ENCODE data around the gene GABBR2.

GABBR2 gene

DNA sequence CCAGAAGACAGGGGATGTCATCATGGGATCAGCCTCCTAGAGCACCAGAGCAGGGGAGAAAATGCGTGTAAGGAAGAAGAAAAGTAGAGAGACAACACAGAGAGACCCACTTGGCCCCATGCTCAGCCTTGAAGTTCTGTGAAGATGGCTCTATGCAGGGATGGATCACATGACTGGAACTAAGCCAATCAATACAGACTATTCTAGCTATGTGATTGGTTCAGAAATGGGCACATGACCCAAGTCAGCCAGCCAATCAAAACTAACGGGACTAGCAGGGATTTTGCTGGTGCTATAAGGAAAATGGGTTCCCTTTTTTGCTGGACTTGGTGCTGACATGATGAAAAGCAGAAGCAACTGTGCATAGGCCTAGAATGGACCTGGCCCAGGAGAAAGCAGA lies 280.3 kb downstream of the GABBR2 start:
- no peak for DNase-seq

DNA sequence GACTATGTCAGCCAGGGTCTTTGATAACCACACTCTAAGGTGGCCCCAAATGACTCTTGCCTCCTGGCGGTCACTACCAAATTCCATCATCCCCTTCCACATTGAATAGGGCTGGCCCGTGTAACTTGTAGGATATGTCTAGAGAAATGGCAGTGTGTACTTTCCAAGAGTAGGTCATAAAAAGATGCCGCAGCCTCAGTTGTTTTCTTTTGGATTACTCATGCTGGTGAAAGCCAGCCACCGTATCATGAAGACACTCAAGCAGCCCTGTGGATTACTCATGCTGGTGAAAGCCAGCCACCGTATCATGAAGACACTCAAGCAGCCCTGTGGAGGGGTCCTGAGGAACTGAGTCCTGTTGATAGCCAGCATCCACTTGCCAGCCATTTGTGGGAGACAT lies 281.2 kb downstream of the GABBR2 start:
- DNase-seq, result no peak

DNA sequence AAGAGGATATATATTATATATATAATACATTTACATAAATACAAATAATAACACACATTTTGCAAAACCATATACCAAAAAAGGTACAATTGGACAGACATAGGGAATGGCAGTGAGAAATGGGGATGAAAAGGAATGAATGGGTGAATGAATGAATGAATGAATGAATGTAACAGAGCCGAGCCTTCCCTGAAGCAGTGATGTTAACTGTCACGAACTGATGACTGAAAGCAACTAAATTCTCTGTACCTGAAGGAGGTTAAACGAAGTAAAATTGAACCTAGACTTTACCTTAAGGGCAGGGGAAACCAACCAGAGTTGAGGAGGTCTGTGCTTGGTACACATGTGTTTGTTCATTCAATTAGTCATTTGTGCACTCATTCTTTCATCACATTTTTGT lies 283.7 kb downstream of the GABBR2 start:
- DNase-seq, result no peak

DNA sequence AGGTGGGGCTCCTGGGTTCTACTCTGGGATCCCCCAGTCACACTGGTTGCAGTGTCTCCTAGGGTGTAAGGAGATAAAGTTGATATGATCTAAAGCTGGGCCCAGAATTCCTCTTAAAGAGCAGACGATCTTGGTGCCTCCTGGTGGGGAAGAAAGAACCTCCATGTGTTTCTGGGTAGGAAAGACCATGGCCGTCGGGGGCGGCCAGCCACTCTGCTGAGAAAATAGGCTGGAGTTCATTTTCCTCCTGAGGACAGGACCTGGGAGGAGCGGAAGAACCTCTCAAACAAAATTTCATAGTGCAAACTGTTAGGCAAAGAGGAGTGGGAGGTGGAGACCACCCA lies 289.5 kb downstream of the GABBR2 start:
- DNase-seq, result no peak

DNA sequence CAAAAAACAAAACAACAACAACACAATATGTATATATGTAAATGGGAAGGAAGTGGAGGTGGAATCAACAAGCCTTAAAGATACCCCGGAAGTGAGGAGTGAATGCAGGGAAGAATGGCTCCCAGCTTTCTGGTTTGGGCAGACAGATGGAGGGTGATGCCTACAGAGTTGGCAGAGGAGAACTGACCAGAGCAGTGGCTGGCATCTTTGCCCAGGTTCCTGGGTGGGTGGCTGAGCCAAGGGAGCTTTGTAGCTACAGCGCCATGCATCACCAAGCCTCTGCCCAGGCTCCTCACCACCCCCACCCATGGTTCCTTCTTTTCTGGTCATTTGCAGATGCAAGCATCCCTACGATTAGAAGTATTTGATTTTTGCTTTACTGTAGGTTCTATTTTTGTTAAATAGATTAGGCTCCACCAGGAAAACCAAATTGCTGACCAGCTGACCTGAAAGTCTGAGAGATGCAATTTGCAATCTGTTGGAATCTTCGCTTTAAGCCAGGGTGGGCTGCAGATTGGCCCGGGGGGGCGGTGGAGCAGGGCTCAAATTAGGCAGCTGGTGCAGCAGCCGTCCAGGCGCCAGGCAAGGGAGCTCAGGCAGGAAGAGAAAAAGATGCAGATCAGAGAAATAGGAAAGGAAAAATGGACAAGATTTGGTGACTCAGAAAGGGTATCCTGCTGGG lies 290.0 kb downstream of the GABBR2 start:
- DNase-seq, result no peak

DNA sequence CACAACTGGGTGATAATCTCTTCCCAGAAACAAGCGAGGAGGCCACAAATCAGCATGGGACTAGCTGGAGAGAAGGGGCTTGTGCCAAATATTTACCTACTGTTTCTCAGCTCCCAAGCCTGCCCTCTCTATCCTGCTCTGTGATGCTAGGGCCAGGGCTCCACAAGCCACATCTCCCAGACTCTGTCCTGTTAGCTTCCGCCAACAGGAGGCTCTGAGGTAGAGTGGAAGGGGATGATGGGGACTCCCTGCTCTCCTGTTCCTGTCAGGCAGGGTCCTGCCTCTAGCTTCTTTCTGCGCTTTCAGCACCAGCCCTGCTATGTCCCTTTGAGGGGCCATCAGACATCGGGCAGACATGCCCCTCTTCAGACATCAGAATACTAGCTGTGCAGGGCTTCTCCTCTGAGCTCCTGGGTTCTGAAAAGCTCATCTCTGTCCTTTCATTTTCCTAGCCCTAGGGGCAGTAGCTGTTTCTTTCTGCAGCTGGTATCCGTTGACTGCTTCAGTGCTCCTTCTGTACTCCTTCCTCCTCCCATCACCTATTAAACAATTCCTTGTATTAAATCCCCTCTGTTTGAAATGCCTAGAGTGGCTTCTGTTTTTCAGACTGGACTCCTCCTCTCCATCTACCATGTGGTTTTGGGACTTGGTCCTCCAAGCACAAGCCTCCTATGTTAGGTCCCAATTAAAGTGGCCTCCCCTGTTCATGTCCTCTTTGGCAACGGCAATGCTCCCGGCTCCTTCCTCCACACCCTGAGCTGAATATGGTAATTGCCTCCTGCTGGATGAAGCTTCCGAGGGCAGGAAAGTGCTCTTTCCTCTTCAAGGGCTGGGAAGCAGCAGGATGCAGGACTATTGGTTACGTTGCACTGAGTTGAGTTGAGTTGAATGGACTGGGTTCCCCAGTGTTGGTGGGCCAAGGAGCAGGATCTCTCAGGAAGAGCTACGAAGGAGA lies 292.2 kb downstream of the GABBR2 start:
- DNase-seq, result no peak

DNA sequence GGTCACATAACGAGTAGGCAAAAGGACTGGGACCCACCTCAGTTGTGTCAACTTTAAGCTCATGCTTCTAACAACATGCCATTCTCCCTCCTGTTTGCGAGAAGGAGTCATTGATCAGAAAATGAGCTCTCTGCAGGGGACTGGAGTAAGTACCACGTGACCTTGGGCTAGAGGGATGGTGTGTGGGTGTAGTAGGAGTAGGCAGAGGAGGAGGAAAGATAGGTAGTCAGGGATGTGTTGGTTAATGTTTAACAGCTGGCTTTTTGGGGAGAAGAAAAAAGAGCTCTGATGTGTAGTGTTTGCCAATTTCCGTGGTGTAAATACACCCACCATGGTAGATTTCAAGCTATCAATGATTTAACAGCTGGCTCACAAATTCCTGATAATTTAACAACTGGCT lies 293.0 kb downstream of the GABBR2 start:
- DNase-seq, result no peak

DNA sequence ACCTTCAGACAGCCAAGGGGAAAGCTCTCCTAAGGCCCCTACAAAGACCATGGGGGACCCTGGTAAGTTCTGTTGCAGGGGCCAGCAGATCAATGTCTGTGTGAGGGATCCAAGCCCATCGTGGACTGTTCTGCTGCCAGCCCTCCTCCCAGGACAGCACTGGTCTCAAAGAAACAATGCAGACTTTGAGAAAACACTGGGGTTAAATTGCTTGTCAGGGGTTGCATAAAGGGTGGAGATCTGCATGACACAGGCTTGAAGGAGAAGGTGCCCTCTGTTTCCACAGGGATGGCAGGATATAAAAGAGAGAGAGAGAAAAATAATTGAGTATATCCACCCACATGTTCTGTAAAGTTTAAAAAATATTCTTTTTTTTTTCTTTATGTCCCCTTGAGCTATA lies 295.7 kb downstream of the GABBR2 start:
- DNase-seq, result no peak

DNA sequence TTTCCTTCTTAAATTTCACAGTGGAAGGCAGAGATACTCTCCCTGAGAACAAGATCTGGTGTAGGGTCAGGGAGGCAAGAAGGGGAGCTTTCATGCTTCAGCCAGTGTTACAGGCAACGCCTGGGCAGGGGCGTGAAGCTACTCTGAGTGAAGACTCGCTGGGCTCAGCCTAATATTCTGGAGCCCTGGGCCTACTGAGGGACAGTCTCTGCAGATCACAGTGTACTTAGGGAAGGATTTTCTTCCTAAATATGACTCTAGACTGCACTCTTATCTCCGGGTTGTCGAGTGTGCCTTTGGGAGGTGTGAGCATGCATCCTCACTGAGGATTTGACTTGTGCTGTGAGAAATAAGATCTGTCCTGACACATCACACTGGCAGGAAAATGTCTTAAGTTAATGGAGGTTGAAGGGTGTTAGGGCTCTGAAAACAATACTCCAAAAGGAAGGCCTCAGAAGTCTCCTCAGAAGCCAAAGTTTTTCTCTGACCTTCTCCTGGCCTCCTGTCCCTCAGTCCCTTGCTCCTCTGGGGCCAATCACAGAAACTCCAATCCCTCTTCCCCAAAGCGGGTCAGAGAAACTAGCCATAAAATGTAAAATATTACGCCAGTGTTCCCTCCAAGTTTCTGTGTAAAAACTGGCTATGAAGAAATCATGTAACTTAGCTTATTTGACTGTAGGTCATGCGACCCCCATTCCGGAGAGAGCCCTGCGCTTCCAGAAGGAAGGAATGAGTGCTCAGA lies 296.5 kb downstream of the GABBR2 start:
- no peak for DNase-seq

DNA sequence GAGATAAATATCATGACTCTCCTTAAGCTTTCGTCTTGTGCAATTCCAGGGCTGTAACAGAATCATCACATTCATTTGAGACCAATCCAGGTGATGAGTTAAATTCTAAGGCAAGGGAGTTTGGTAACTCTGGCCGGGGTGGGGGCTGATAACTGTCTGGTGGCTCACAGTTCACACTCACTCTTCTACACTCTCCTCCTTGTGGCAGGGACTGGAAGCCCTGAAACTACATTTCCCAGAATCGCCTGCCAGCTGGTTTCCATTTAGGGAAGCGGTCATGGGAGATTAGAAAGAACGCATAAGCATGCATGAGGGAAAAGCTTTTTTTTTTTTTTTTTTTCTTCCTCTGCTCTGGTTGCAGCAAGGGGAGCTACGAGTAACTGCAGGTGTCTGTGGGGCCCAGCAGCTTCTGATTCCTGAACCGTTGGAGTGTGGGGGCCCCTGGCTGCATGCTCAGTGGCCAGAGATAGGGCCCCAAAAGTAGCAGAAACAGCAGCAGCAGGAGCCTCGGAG lies 298.5 kb downstream of the GABBR2 start:
- DNase-seq, result no peak

DNA sequence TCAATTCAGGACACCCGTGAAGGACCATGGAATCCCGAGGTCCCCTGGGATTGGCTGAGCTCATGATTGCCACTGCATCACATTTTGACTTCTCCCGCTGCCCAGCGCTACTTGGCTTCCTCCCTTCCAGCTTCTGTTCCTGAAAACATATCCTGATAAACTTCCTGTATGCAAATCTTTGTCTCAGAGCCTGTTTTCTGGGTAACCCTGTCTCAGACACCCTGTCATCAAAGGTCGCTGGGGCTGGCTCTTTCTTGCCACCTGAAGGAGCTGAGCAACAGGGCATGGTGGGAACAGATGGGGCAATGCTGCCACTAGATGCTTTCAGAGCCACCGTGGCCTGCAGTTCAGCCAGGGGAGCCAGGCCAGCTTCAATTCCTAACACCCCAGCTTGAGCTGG lies 299.0 kb downstream of the GABBR2 start:
- no peak for DNase-seq

DNA sequence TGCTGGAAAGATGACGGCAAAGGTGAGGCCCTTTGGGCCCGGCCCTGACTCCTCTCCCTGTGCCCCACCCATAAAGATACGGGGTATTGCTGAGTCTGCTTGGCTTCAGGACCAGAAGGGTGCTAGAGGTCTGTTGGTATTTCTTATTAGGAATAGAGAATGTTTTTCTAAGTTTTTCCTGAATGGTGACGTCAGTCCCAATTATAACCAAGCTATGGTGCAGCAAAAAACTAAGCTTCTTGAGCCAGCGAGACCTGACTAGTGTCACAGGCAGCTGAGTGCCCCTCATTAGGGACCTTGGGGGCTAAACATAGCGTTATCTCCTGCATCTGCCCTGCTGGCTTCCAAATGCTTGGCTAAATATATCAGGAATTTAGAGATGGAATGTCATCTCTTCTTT lies 302.3 kb downstream of the GABBR2 start:
- DNase-seq, result no peak

DNA sequence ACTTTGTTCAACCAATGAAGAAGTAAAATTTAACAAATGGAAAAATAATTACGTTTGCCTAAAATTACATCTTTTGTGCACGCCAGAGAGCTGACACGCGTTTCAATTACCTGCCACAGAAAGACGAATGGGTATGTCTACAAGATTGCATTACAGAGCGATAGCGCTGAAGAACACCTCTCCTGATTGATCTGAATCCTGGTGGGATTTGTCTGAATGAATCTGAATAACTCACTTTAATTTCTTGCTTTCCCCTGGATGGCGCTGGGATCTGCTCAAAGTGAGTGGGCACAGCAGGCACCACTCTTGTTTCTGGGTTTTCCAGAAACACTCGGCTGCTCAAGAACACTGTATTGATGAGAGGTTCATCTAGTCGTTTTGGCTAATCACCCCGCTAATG lies 304.5 kb downstream of the GABBR2 start:
- no peak for DNase-seq

DNA sequence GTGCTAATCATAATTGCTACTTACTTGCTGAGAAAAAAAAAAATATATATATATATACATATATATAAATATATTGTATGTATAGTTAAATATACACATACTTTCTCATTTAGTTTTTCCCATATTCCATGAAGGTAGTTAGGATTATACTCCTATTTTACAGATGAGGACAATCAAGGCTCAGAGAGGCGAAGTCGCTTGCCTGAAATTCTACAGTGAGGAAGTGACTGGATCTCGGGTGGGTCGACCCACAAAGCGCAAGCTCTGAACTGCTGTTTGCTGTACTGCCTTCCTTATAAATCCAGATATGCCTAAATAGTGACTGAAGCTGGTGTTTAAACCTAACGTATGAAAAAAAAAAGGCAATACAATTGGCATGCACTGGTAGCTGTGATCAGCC lies 305.0 kb downstream of the GABBR2 start:
- no peak for DNase-seq

DNA sequence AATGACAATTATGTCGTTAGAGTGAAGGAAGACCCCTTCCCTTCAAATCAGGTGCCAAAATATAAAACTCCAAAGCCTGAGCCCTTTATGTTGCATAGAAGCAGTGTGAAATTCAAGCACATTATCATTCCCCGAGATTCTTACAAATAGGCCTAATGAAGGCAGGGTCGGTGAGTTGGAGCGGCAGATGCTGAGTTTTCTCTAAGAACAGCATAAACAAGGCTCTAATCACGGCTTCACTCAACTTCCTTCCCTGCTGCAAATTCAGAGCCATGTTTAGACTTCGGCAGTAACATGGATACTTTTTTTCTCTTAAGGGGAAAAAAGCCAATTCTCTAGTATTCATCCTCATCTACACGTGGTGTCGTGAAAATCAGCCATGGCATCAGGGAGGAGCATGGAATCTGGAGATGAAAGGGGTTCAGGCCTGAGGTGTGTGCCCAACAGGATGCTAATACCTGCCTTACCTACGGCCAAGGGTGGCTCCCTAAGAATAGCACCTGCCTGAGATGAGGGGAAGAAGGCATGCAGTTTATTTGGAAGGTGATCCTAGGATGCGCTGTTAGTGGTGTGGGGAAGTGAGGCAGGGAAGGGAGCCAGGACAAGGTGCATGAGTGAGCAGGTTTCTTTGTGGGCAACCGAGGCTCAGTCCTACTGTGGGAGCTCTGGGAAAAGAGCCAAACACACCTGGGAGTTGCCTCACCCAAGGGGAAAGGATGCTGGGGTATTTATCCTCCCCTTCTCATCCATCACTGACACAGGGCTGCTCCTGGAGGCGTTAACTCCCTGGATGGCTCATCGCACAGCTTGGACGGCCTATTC lies 306.5 kb downstream of the GABBR2 start:
- DNase-seq, result no peak

DNA sequence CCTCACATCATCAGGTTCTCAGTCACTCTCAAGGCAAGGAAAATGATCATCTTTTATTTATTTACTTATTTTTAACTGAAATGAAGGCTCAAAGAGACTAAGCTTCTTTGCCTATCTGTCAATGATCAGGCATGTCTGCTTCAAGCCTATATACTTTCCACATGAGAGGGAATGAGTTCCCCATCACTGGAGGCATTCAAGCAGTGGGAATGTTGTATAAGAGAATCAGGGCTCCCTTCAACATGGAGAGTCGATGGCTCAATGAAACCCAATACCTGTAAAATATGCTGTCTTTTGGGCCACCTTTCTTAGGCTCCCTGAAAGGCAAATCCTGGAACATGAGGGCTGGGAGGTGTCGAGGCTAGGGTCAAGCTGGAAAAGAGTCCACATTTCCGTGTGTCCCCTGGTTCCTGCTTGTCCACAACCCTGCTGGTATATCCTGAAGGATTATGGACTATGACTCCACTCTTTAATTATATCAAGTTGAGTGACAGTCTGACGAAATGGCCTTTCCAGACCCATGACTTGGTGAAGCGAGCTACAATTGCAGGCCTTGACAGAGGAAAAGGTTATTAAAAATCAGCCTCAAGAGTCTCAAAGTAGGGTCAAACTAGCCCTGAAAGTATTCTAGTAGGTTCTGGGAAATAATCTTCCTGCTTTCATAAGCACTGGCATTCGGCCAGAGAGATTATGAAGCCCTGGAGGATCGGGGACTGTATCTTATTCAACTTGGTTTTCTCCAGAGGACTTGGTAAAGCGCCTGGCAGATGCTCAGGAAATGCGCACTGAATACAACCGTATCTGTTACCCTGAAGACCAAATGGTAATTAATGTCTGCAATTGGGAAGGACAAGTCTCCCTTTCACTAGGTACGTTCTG lies 307.4 kb downstream of the GABBR2 start:
- DNase-seq, result no peak

DNA sequence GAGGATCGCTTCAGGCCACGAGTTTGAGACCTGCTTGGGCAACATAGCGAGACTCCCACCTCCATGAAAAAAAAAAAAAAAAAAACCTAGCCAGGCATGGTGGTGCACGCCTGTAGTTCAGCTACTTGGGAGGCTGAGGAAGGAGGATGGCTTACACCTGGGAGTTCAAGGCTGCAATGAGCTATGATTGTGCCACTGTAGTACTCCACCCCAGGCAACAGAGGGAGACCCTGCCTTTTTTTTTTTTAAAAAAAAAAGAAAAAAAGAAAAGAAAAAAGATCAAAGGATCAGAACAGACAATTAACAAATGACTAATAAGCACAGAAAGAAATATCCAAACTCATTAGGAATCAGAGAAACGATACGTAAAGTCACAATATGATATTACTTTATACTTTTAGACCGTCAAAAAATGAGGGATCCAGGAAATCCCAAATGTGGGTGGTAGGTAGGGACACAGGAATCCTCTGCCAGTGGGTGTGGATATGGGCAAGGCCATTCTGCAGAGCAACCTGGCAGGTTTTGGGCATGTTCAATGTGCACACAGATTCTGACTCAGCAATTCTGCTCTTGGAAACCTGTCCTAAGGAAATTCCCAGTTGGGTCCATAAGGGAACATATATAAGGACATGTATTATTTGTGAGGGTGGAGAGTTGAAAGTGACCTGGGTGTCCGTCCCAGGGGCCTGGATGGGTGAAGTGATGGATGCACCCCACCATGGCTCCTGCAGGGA lies 308.6 kb downstream of the GABBR2 start:
- no peak for DNase-seq

DNA sequence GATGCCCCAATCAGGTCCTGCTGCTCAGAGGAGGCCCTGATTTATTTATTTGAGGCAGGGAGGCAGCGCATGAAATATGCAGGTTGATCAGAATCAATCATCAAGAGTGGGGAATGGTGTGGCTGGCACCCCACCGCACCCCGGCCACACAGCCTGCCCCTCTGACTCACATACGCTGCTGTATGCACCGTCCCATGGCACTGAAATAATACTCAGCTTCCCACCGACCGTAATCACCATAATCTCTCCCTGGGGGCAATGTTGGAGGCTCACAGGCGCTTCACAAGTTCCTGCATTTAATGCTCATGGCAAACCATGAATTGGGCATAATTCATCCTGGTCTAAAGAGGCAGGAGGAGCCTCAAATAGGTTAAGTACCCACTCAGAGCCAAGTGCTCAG lies 312.1 kb downstream of the GABBR2 start:
- DNase-seq, result no peak

DNA sequence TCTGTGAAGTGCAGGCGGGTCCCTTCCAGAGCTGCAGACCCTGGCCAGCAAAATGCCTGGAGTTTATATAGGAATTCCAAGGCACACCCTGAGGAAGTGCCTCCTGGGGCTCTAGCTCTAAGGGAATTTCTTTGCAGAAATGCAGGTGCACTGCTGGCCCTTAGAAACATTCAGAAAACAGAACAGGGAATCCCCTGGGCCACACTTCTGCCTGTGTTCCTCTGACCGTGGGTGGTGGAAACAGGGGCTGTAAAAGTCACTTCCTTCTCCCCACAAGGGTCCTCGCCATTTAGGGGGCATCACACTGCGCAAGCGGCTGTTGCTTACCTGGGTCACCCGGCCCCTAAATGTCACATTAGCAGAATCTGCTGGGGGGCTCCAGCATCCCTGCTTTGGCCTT lies 312.5 kb downstream of the GABBR2 start:
- no peak for DNase-seq

DNA sequence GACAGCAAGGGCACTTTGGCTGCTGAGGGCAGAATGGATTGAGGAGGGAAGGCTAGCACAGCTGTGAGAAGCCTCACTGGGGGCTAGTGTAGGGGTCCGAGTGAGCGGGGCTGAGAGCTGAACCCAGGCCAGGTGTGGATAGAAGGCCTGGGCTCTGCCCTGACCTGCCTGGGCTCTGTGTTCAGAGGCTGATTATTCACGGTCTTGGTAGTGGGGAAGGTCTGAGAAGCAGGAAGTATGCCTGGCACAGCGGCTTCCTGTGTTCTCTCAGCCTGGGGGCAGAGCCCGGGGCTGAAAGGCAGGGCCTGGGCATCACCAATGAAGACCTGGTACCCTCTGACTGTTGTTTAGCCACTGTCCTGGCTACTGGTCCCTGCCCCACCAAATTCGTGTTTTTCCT lies 316.9 kb downstream of the GABBR2 start:
- no peak for DNase-seq

DNA sequence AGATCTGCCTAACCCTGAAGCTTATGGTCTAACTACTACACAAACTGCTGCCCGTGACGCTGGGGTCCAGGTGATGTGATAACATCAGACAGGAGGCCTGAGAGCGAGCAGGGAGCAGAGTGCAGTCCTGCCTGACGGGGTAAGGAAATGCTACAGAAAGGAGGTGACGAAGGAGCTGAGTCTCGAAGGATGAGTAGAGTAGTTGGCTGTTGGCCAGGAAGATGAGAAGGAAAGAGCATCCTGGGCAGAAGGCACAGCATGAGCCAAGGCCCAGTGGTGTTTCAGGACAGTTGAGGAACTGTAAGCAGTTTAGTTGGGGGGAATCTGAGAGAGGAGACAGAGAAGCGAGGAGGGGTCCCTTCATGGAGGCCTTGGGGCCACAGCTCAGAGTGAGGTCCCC lies 317.3 kb downstream of the GABBR2 start:
- no peak for DNase-seq

Measured in SHP77 (cell line).